HCT116 (cell line): ENCODE results near the gene TM9SF1. TPM values are rescaled to one million over a fixed set of nuclear protein-coding genes. Genes with fewer than 3 reads are reported as not detected.

ENCODE experiments used
- ATAC-seq: fragments of 200-7000 bp; cut with Tn5 transposase; 2 replicates; pipeline ENCODE4 v1.9.1; 2020; ENCODE audit warnings: mild to moderate bottlenecking, moderate library complexity
- BruUV-seq: library from RNA; stranded (reverse); fragments of 400-500 nt; replicated peaks from 2 replicates; lab custom pipeline; 2021; lab: Mats Ljungman, UMichigan
- CTCF ChIA-PET: fragments of 300-600 bp; sonication (Branson Sonifier 250); formaldehyde crosslinking; loops from one replicate; lab custom pipeline; 2021; ENCODE audit warnings: antibody characterized with exemption; lab: Charles Lee
- POLR2A ChIA-PET: fragments of 300-600, 350-600 bp; sonication (Branson Sonifier 250); formaldehyde crosslinking; loops from one replicate; lab custom pipeline; 2021; ENCODE audit warnings: antibody characterized with exemption; lab: Charles Lee
- RAD21 ChIA-PET, 2 experiments: fragments of 300-600 bp; sonication (Branson Sonifier 250); formaldehyde crosslinking; loops; one replicate each; lab custom pipeline; 2023; ENCODE audit warnings: low total read pairs in 2 of 2; ENCODE audit not compliant: uncharacterized antibody in 2 of 2, unreplicated experiment in 2 of 2, low non-redundant PET in 1 of 2; lab: Charles Lee
- DNase-seq: peaks from one replicate; pipeline ENCODE4 v3.0.0-alpha.2; 2010; ENCODE audit warnings: low read depth, low spot score
- H2AFZ ChIP-seq: fragments of 200-600 bp; shearing (Covaris generic), sonication (generic); 2 replicates; pipeline ENCODE4 v1.6.1; 2017; ENCODE audit warnings: low read depth, mixed run types, mixed read lengths, antibody characterized with exemption, low read length; ENCODE audit not compliant: poor library complexity, severe bottlenecking
- H3K27ac ChIP-seq: 2 replicates; pipeline ENCODE4 v1.5.1; 2012; ENCODE audit warnings: low read depth, low read length
- H3K27me3 ChIP-seq: fragments of 200-600 bp; sonication (generic); 2 replicates; pipeline ENCODE4 v1.6.1; 2016; ENCODE audit warnings: mixed run types, low read length, mixed read lengths; ENCODE audit not compliant: insufficient read depth
- H3K36me3 ChIP-seq, 2 experiments: fragments of 200-500 bp in 1 of 2; fragments of 200-600 bp in 1 of 2; sonication (Bioruptor generic) in 1 of 2; sonication (generic) in 1 of 2; 2 replicates each; pipeline versions ENCODE4 v1.5.1 to v1.6.1; 2014 to 2016; ENCODE audit warnings: low read length in 2 of 2, inconsistent platforms in 1 of 2, mixed read lengths in 1 of 2, mixed run types in 1 of 2; ENCODE audit not compliant: insufficient read depth in 2 of 2, control insufficient read depth in 1 of 2
- H3K4me1 ChIP-seq, 2 experiments: fragments of 200-600 bp in 1 of 2; sonication (generic) in 1 of 2; 2 replicates each; pipeline versions ENCODE4 v1.5.1 to v1.6.1; 2012 to 2017; ENCODE audit warnings: low read length in 2 of 2, inconsistent platforms in 1 of 2, mild to moderate bottlenecking in 1 of 2, mixed read lengths in 1 of 2, mixed run types in 1 of 2, moderate library complexity in 1 of 2; ENCODE audit not compliant: insufficient read depth in 2 of 2, control insufficient read depth in 1 of 2
- H3K4me2 ChIP-seq: fragments of 200-600 bp; sonication (generic); 2 replicates; pipeline ENCODE4 v1.6.1; 2017; ENCODE audit warnings: mixed run types, low read length, mixed read lengths
- H3K4me3 ChIP-seq, 2 experiments: fragments of 200-600 bp in 1 of 2; sonication (generic) in 1 of 2; replicated peaks in 1 of 2; 2 replicates each; pipeline ENCODE4 v1.5.1; 2011 to 2016; ENCODE audit warnings: low read length in 2 of 2, control low read depth in 1 of 2, low read depth in 1 of 2, mild to moderate bottlenecking in 1 of 2, mixed read lengths in 1 of 2, mixed run types in 1 of 2
- H3K79me2 ChIP-seq: fragments of 200-600 bp; sonication (generic); 2 replicates; pipeline ENCODE4 v1.6.1; 2017; ENCODE audit warnings: mild to moderate bottlenecking, mixed run types, low read length, moderate library complexity, mixed read lengths; ENCODE audit not compliant: insufficient read depth
- H3K9ac ChIP-seq: fragments of 200-600 bp; sonication (generic); 2 replicates; pipeline ENCODE4 v1.6.1; 2016; ENCODE audit warnings: low read length, mixed read lengths
- H3K9me2 ChIP-seq: fragments of 200-600 bp; sonication (generic), shearing (Covaris generic); 2 replicates; pipeline ENCODE4 v1.6.1; 2017; ENCODE audit warnings: mixed run types, mild to moderate bottlenecking, moderate library complexity; ENCODE audit not compliant: insufficient read depth
- H3K9me3 ChIP-seq, 2 experiments: fragments of 200-500 bp in 1 of 2; fragments of 200-600 bp in 1 of 2; sonication (Bioruptor generic) in 1 of 2; sonication (generic) in 1 of 2; 2 replicates each; pipeline ENCODE4 v1.6.1; 2014 to 2017; ENCODE audit warnings: low read length in 2 of 2, mixed read lengths in 2 of 2, inconsistent platforms in 1 of 2, low read depth in 1 of 2, mild to moderate bottlenecking in 1 of 2, mixed run types in 1 of 2, moderate library complexity in 1 of 2; ENCODE audit not compliant: control insufficient read depth in 1 of 2, insufficient read depth in 1 of 2
- H4K20me1 ChIP-seq: fragments of 200-600 bp; sonication (generic), shearing (Covaris generic); 2 replicates; pipeline ENCODE4 v1.6.1; 2017; ENCODE audit warnings: mixed run types, mild to moderate bottlenecking, moderate library complexity; ENCODE audit not compliant: insufficient read depth
- ATF3 ChIP-seq: IDR thresholded peaks from 2 replicates; pipeline ENCODE4 v1.6.1; 2012
- CEBPB ChIP-seq: IDR thresholded peaks from 2 replicates; pipeline ENCODE4 v1.6.1; 2012; ENCODE audit warnings: low read depth
- EZH2phosphoT487 ChIP-seq: fragments of 200-600 bp; IDR thresholded peaks from 2 replicates; pipeline ENCODE4 v1.6.1; 2018; ENCODE audit warnings: antibody characterized with exemption, borderline replicate concordance
- FOSL1 ChIP-seq: IDR thresholded peaks from 2 replicates; pipeline ENCODE4 v1.6.1; 2012; ENCODE audit warnings: low read depth
- JUND ChIP-seq: IDR thresholded peaks from 2 replicates; pipeline ENCODE4 v1.6.1; 2012
- MAX ChIP-seq: IDR thresholded peaks from 2 replicates; pipeline ENCODE4 v1.6.1; 2012
- POLR2A ChIP-seq: IDR thresholded peaks from 2 replicates; pipeline ENCODE4 v1.7.0; 2011; ENCODE audit warnings: borderline replicate concordance; ENCODE audit not compliant: insufficient read depth, insufficient read length; ENCODE audit errors: extremely low read depth
- POLR2AphosphoS5 ChIP-seq: IDR thresholded peaks from 2 replicates; pipeline ENCODE4 v1.6.1; 2011; ENCODE audit warnings: mild to moderate bottlenecking, low read depth, low read length, moderate library complexity
- RAD21 ChIP-seq: IDR thresholded peaks from 2 replicates; pipeline ENCODE4 v1.6.1; 2012; ENCODE audit warnings: low read depth, mild to moderate bottlenecking
- REST ChIP-seq: IDR thresholded peaks from 2 replicates; pipeline ENCODE4 v1.6.1; 2012; ENCODE audit warnings: low read depth
- SIN3A ChIP-seq: IDR thresholded peaks from 2 replicates; pipeline ENCODE4 v1.6.1; 2012; ENCODE audit warnings: low read depth
- ZBTB33 ChIP-seq: IDR thresholded peaks from 2 replicates; pipeline ENCODE4 v1.6.1; 2011; ENCODE audit warnings: mild to moderate bottlenecking, low read length, moderate library complexity; ENCODE audit not compliant: insufficient replicate concordance; ENCODE audit errors: extremely low read depth
- ZFX ChIP-seq: fragments of 450-650 bp; IDR thresholded peaks from 2 replicates; pipeline ENCODE4 v1.6.1; 2017
- intact Hi-C: fragments of 100-400 bp; cut with micrococcal nuclease; formaldehyde crosslinking; loops from 2 replicates; pipeline ENCODE4 v1.10.0; 2022
- total RNA-seq: library from RNA; stranded (reverse); gene quantifications from one replicate; pipeline ENCODE4 v1.2.1, GENCODE V29; 2021; ENCODE audit not compliant: unreplicated experiment

The TM9SF1 gene
- total RNA-seq, 1 experiment from 2014 or later, result 35.2 TPM

GRCh38 chr14:24233538-24233866, 38.3 kb upstream of the TM9SF1 start:
- ChIA-PET POLR2A (interaction anchor here (2.0 kb wide), 1 partner anchor 9 kb away, joined by 11 read pairs; the partner anchor contains the start of gene TINF2), RAD21 (no interaction called here), CTCF (interaction anchor here (2.1 kb wide), 1 partner anchor 9 kb away, joined by 10 read pairs; the partner anchor contains the start of gene TINF2)
- Histone ChIP-seq H3K4me2 (peak overlapping the region; percentile 89), H3K4me3 (peak overlapping the region; percentile 96 to 100), H2AFZ (no peak overlapping the region), H3K36me3 (peaks cover 29 to 32% of the 10 kb centered on the region in 2 experiments; a peak in 3 of 4 replicates), H3K27ac (peak overlapping the region; percentile 94), H3K27me3 (no peaks in the 10 kb centered on the region), H3K4me1 (peaks cover 14 to 30% of the 10 kb centered on the region in 2 experiments), H3K9ac (peak overlapping the region; percentile 94), H3K9me2 (no peaks in the 10 kb centered on the region), H3K79me2 (peaks cover 66% of the 10 kb centered on the region), H3K9me3 (no peaks in the 10 kb centered on the region), H4K20me1 (no peaks in the 10 kb centered on the region)
- BruUV-seq, result no TSS peak
- no peak for DNase-seq
- ATAC-seq, result no peak
- intact Hi-C loops, result loop anchor here (2.0 kb wide), 1 partner anchor 17 kb away; the partner anchor contains the start of gene MDP1
- TF ChIP-seq CEBPB (no peak), POLR2AphosphoS5 (no peak), ZFX (no peak), ATF3 (no peak), MAX (no peak), POLR2A (no peak), FOSL1 (no peak), RAD21 (no peak), JUND (no peak), EZH2phosphoT487 (no peak), SIN3A (no peak), REST (no peak), ZBTB33 (no peak)
